Activated CD4-positive, alpha-beta T cell treated with anti-CD3 and anti-CD28 coated beads for 24 hours (primary cell): ENCODE results near the gene EDEM1.
"Not testable (repeated sequence)": the region's sequence is repeated elsewhere in the genome, so short reads cannot be mapped to it uniquely, and the experiment has no call there.

Source experiments
- DNase-seq, 2 donors: peaks; one replicate each; pipeline ENCODE4 v3.0.0-alpha.2; 2020; ENCODE audit warnings: low read depth in 2 of 2

The EDEM1 gene

DNA sequence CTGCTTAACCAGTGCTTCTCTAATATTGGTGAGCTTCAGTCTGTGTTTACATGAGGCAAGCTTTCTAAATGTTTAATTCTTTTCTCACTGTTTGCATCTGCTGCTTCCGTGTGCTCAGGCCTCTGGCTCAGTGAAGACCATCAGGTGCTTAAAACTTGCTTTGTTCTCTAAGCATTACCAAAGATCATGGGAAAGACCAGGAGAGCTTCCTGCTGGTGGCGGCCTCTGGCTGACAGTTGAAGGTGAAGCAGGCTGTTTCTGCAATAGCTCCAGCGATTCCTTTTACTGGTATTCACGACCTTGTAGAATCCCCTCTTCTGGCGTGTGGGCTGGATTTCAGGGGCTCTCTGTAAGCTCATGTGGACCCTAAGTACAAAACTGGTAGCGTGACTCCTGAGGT lies 45.1 kb downstream of the EDEM1 start:
- DNase-seq, result no peak

GRCh38 chr3:5233026-5233425 lies 45.5 kb downstream of the EDEM1 start:
- no peak for DNase-seq

DNA sequence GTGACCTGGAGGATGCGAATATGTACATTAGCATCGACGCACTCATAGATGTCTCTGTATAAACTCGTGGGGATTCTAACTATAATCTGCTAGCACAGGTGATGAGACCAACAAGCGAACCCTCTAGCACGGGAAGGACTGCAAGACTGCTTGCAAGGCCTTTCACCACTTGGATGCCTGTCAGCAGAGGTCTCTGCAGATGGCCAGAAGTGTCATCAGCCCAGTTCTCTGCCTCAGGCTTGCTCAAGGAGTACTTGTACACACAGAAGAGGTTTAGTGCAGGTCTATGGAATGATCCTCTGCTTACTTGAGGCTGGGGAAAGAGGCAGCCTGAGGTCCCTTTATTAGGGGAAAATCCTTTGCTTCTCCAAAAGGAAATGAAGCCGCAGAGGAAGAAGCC lies 48.1 kb downstream of the EDEM1 start:
- DNase-seq, result no peak

DNA sequence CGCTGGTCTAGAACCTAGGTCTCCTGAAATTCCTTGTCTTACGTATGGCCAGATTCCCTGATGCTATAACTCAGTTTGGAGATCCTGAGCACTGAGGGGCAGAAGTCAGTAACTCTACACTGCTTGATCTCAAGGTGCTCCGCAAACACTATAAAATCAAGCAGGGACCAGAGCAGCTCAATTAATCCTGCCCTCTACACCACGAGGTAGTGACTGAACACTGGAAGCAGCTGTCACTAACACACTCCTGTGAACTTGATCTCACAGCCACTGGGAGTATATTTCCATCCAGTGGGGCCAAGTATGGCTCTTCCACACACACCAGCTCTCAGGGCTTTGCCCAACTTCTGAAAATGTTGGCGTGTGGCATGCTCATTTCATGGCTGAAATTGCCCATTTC lies 51.0 kb downstream of the EDEM1 start:
- DNase-seq, result no peak

- no peak for DNase-seq
These were observed 52.1 kb downstream of the EDEM1 start for GRCh38 chr3:5239602-5240001.

DNA sequence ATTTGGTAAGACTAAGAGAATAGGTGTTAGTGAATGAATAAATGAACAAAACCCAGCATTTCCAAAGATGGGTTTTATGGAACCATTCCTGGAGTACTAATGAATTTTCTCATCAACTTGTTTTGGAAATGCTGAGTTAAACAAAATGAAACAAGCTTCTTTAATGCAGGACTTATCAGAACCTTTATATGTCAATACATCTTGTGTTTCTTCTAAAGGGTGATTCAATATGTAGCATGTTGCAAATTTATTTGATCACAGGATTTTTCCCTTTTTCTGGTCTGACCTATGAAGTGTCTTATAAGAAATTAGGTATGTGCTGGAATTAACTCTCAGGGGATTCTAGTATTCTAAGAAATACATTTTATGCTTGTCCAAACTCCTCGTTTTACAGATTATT lies 53.2 kb downstream of the EDEM1 start:
- DNase-seq, result no peak

GRCh38 chr3:5242785-5243184 lies 55.3 kb downstream of the EDEM1 start:
- not testable (repeated sequence) for DNase-seq

- no peak for DNase-seq
These were observed 58.4 kb downstream of the EDEM1 start for GRCh38 chr3:5245927-5246326.

GRCh38 chr3:5248822-5249221 lies 61.3 kb downstream of the EDEM1 start:
- DNase-seq, result no peak

DNA sequence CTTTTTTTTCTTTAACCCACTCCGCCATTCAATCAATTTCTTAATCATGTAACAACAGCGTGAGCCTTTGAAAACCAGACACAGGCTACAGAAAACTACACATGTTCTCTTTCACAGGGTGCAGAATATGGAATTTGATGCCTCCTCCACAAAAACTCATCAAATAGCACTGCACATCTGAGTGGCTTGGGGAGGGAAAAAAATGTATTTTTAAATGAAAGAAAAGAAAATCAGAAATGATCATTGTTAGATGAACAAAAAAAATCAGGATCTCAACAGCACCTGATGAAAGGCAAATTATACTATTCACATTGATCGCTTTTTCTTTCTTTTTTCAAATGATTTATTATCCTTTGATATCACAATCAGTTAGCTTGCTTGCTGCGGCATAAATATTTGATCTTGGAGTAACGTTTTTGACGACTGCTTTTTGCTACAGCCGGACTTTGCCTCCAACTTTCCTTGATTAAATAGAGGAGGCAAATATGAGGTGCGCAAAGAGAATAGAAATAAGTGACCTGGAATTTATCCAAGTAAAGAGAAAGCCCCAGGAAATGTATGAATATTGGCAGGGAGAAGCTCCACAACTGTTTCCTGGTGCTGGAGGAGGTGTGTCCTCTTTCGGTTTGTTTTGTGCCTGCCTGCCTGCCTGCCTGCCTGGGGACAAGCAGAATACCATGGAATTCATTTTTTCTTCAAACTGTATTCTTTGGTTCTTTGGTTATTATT lies 63.1 kb downstream of the EDEM1 start:
- no peak for DNase-seq

- DNase-seq, result no peak
These were observed 63.7 kb downstream of the EDEM1 start for GRCh38 chr3:5251196-5251583.

DNA sequence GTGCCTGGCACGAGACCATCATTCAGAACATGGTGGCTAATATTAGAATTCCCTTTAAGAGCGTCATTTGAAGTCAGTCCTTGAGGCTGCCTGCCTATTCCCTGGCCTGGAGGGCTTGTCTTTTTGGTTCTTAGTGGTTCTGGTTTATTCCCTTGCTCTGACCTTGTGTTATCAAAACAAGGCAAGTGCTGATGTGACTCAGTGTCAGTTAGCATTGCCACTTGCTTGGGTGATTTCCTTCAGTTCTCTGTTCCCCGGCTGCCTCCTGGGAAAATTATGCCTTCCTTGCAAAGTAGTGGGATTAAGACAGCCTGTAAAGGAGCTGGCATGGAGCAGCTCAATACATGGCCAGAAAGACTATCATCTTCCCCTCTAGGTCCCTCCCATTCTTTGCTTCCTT lies 64.6 kb downstream of the EDEM1 start:
- DNase-seq, result no peak

- DNase-seq, result no peak
These were observed 67.0 kb downstream of the EDEM1 start for GRCh38 chr3:5254281-5255048.

DNA sequence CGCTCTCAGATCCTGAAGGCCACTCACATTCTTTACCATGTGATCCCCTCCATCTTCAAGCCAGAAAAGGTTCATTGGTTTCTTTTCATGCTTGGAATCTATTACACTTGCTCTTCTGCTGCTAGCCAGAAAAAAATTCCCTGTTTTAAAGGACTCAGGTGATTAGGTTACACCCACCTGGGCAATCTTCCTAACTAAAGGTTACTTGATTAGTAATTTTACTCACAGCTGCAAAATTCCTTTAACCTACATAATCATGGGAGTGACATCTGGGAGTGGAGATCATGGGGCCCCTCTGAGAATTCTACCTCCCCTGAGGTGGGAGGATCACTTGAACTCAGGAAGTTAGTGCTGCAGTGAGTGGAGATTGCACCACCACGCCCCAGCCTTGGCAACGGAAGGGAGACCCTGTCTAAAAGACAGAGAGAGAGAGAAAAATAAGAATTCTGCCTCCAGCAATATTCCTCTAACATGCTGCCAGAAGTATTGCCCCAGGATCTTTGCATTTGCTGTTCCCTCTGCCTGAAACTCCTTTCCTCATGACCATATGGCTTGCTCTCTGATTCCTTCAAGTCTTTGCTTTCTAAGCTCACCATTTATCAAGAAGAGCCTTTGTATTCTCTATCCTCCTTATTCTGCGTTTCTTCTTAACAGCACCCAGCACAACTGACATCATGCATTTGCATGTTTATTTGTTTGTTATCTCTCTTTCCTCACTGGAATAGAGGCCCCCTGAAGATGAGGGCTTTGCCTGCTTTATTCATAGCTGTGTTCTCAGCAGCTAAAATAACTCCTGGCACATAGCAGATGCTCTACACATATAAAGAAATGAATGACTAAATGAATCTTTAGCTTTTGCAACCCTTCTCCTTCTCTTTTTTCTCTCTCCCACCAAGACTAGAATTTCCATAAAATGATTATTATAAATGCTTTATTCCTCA lies 68.2 kb downstream of the EDEM1 start:
- DNase-seq, result no peak

DNA sequence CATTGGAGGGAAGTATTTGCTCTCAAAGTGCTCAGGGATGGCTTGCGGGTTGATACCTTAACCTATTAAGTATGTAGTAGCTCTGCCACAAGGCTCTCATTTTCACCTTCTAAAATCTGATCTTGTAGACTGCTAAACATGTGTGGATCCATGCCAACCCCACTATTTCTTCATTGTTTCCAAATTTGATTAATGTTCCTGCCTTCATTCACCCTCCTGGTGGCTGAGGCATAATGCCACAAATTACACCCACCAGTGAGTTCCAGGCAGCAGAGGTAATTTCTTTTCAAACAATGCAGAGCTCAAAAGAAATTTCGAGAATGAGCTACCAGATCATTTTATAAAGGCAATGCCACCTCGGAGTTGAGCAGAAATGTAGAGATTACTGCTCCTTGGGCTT lies 71.0 kb downstream of the EDEM1 start:
- DNase-seq, result no peak

- no peak for DNase-seq
These were observed 73.5 kb downstream of the EDEM1 start for GRCh38 chr3:5260992-5261501.

- DNase-seq, result no peak
These were observed 75.0 kb downstream of the EDEM1 start for GRCh38 chr3:5262507-5262906.

- DNase-seq, result no peak
These were observed 76.6 kb downstream of the EDEM1 start for GRCh38 chr3:5264093-5264600.

DNA sequence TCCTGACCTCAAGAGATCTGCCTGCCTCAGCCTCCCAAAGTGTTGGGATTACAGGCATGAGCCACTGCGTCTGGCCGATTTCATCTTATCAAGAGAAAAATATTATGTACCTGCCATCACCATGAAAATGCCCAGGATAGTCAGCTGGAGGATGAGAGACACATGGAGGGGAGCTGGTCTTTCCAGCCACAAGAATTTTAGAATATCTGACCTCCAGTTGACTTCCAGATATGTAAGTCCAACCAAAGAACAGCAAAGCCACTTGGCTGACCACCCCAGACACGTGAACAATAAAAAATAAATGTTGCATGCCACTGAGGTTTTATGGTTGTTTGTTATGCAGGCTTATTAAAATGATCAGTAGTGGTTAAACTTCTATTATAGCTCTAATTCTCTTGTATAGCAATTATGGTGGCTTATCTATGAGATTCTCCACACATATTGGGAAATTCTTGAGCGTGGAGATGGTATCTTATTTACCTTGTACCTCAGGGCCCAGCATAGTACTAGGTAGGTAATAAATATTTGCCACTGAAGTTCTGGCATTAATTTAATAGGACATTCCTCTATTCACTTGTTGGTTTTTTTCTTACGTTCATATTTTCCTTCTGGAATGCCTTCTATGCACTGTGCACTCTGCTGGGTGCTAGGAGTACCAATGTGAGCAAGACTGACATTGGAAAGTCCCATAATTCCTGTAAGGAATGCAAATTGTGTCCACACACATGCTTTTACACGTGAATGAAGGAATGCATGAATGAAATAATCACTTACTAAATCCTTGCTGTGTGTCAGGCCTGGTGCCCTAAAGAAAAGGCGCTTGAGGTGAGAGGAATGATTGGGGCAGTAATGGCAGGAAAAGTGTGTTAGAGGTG lies 77.6 kb downstream of the EDEM1 start:
- no peak for DNase-seq

DNA sequence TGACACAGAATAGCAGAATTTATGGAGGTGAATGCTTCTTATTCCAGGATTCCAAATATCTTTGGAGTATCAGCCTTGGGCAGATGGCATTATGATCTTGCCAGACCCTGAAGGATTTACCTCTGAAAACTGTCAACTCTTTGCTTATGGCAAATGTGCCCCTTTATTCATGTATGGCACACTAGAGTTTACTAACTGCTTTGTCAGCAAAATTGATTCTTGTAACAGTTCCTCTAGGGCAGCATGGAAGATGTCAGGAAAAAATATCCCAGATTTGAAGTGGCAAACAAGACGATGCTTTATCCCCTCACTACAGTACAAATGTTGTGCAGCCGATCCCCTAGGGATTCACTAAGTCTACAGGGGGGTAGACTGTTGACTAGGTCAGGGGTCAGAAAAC lies 79.7 kb downstream of the EDEM1 start:
- no peak for DNase-seq

DNA sequence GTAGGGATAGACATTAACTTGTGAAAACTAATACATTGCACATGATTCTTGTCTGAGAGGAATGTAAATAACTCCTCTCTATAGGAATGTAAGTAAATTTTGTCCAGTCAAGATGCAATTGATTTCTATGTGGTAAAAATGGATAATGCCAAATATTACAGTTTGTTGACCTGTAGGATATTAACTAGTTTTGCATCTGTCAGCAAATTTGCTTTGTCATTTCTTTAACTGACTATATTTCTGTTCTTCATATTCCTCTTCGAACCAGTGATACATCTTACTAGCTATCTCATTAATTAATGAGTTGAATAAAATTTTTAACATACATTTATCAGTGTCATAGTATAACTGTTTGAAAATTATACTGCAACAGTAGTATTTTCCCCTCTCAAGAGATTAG lies 80.4 kb downstream of the EDEM1 start:
- DNase-seq, result no peak
